CD14-positive monocyte (primary cell): Measurements from ENCODE around the gene VPS33A. TPM values are rescaled to one million over a fixed set of nuclear protein-coding genes. Genes with fewer than 3 reads are reported as not detected.
A peak's percentile ranks its signal among the peaks of the same experiment; 100 is the strongest.

Experiments
- DNase-seq, 3 donors: peaks; one replicate each; pipeline ENCODE4 v3.0.0-alpha.2; 2011 to 2022
- H2AFZ ChIP-seq: 2 replicates; pipeline ENCODE4 v1.6.0; 2012; ENCODE audit warnings: mild to moderate bottlenecking, low read depth, low read length, inconsistent platforms; ENCODE audit not compliant: insufficient read depth, poor library complexity, severe bottlenecking
- H3K27ac ChIP-seq, 2 donors: 1 replicate in 1 of 2; 2 replicates in 1 of 2; pipeline ENCODE4 v1.5.1; 2012 to 2013; ENCODE audit warnings: low read length in 2 of 2, control low read depth in 1 of 2, inconsistent platforms in 1 of 2, low read depth in 1 of 2, mild to moderate bottlenecking in 1 of 2
- H3K27me3 ChIP-seq, 2 donors: one replicate each; pipeline versions ENCODE4 v1.6.0 to v1.6.1; 2011 to 2013; ENCODE audit warnings: low read length in 2 of 2; ENCODE audit not compliant: control insufficient read depth in 2 of 2, insufficient read depth in 2 of 2
- H3K36me3 ChIP-seq, 2 donors: replicated peaks in 1 of 2; 1 replicate in 1 of 2; 2 replicates in 1 of 2; pipeline versions ENCODE4 v1.5.1 to v1.6.1; 2012 to 2013; ENCODE audit warnings: low read length in 2 of 2, control low read depth in 1 of 2, inconsistent platforms in 1 of 2, mild to moderate bottlenecking in 1 of 2; ENCODE audit not compliant: insufficient read depth in 2 of 2, control insufficient read depth in 1 of 2
- H3K4me1 ChIP-seq, 2 donors: 1 replicate in 1 of 2; 2 replicates in 1 of 2; pipeline versions ENCODE4 v1.5.1 to v1.6.1; 2012 to 2013; ENCODE audit warnings: low read length in 2 of 2, control low read depth in 1 of 2, inconsistent platforms in 1 of 2, mild to moderate bottlenecking in 1 of 2, moderate library complexity in 1 of 2; ENCODE audit not compliant: insufficient read depth in 2 of 2, control insufficient read depth in 1 of 2
- H3K4me2 ChIP-seq: replicated peaks from 2 replicates; pipeline ENCODE3; 2012; ENCODE audit warnings: low read length, moderate library complexity, mild to moderate bottlenecking; ENCODE audit not compliant: poor library complexity, severe bottlenecking; ENCODE audit errors: extremely low read depth
- H3K4me3 ChIP-seq, 3 experiments: fragments of 200-600 bp in 1 of 3; sonication (generic) in 1 of 3; replicated peaks in 1 of 3; 1 replicate in 2 of 3; 2 replicates in 1 of 3; pipeline ENCODE4 v1.5.1; 2011 to 2013; ENCODE audit warnings: low read length in 3 of 3, mild to moderate bottlenecking in 3 of 3, control low read depth in 2 of 3, low read depth in 2 of 3, inconsistent platforms in 1 of 3, moderate library complexity in 1 of 3
- H3K79me2 ChIP-seq: 2 replicates; pipeline ENCODE4 v1.6.0; 2012; ENCODE audit warnings: mild to moderate bottlenecking, control low read depth, inconsistent platforms, low read length, moderate library complexity; ENCODE audit not compliant: insufficient read depth
- H3K9ac ChIP-seq: 2 replicates; pipeline ENCODE4 v1.6.0; 2017; ENCODE audit warnings: low read length, mild to moderate bottlenecking; ENCODE audit not compliant: insufficient read depth, poor library complexity, severe bottlenecking
- H3K9me3 ChIP-seq, 2 donors: replicated peaks in 1 of 2; 1 replicate in 1 of 2; 2 replicates in 1 of 2; pipeline versions ENCODE4 v1.5.1 to v1.6.1; 2012 to 2013; ENCODE audit warnings: low read length in 2 of 2, control low read depth in 1 of 2; ENCODE audit not compliant: control insufficient read depth in 1 of 2, insufficient read depth in 1 of 2
- H4K20me1 ChIP-seq: 2 replicates; pipeline ENCODE4 v1.6.0; 2012; ENCODE audit warnings: mild to moderate bottlenecking, low read length, control low read depth, moderate library complexity; ENCODE audit not compliant: insufficient read depth
- H3K27ac Mint-ChIP-seq, 7 donors: one replicate each; pipeline ENCODE4 v1.8.0; 2020; ENCODE audit warnings: mild to moderate bottlenecking in 7 of 7, mixed read lengths in 7 of 7, moderate library complexity in 6 of 7, inconsistent platforms in 2 of 7
- H3K27me3 Mint-ChIP-seq, 3 donors: one replicate each; pipeline ENCODE4 v1.8.0; 2021 to 2022; ENCODE audit warnings: low read depth in 3 of 3, mild to moderate bottlenecking in 3 of 3, mixed read lengths in 3 of 3, moderate library complexity in 3 of 3, inconsistent platforms in 1 of 3
- H3K36me3 Mint-ChIP-seq, 2 donors: one replicate each; pipeline ENCODE4 v1.8.0; 2020; ENCODE audit warnings: mixed read lengths in 2 of 2, inconsistent platforms in 1 of 2, mild to moderate bottlenecking in 1 of 2
- H3K4me1 Mint-ChIP-seq: one replicate; pipeline ENCODE4 v1.8.0; 2020; ENCODE audit warnings: mild to moderate bottlenecking, mixed read lengths
- H3K4me3 Mint-ChIP-seq, 2 donors: one replicate each; pipeline ENCODE4 v1.8.0; 2020; ENCODE audit warnings: mild to moderate bottlenecking in 2 of 2, mixed read lengths in 2 of 2, moderate library complexity in 1 of 2
- H3K9me3 Mint-ChIP-seq, 7 donors: one replicate each; pipeline ENCODE4 v1.8.0; 2020 to 2022; ENCODE audit warnings: mixed read lengths in 7 of 7, mild to moderate bottlenecking in 6 of 7, moderate library complexity in 6 of 7, inconsistent platforms in 2 of 7
- WGBS: methylation state at CpG from one replicate; pipeline ENCODE4 v1.1.5; 2013; ENCODE audit warnings: missing lambda C conversion rate; ENCODE audit not compliant: insufficient coverage; 5-methylcytosine and 5-hydroxymethylcytosine counted together
- intact Hi-C, 2 donors: fragments of 100-400 bp; cut with micrococcal nuclease; formaldehyde crosslinking; loops; one replicate each; pipeline versions ENCODE4 v1.15.0 to v1.15.1; 2023
- polyA plus RNA-seq, 3 donors: library from polyadenylated mRNA; depleted of rRNA in 1 of 3; unstranded in 2 of 3; stranded (reverse) in 1 of 3; fragments of 300-500 nt in 2 of 3; fragments of >200 nt in 1 of 3; fragmentation: Illumina TruSeq in 2 of 3; gene quantifications; 1 replicate in 2 of 3; 2 replicates in 1 of 3; pipeline ENCODE4 v1.2.3, GENCODE V29; 2012 to 2021
- TF ChIP-seq, protein P1 (sequence below): fragments of 200-600 bp; IDR thresholded peaks from one replicate; pipeline ENCODE4 v1.8.0; 2022; ENCODE audit warnings: antibody characterized with exemption, mild to moderate bottlenecking

Gene VPS33A
- polyA plus RNA-seq, 3 donors: 15.3 to 33.1 (median 32.9) TPM

DNA sequence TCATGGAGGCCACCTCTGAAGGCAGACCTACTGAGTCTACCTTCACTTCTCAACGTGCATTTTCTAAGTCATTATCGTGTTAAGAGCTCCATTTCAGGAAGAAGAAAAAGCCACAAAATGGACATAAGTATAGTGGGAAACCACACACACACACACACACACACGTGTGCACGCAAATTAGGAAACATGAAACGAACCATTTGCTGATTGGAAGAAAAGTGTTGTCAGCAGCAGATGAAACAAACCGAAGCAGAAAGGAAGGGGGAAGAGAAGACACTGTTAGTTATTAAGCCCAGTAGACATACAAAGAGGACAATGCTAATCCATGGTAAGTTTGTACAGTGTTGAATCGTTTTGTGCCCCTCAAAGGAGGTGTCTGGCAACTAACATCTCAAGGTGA lies 9.9 kb upstream of the VPS33A start:
- Mint-ChIP-seq H3K4me3 (no peak overlapping the region), H3K36me3 (peaks cover 64 to 86% of the 10 kb centered on the region in 2 donors), H3K9me3 (no peaks in the 10 kb centered on the region), H3K27ac (no peak overlapping the region), H3K4me1 (peaks cover 3% of the 10 kb centered on the region), H3K27me3 (peaks cover 0 to 3% (median 0%) of the 10 kb centered on the region in 3 donors)
- peak in 1 of 3 donors; percentile 12 for DNase-seq
- WGBS: 62% methylated on average over 2 of the region's 7 CpGs
- Histone ChIP-seq H3K79me2 (no peaks in the 10 kb centered on the region), H3K9ac (no peak overlapping the region), H3K4me1 (no peaks in the 10 kb centered on the region), H4K20me1 (no peaks in the 10 kb centered on the region), H3K27ac (no peak overlapping the region), H3K4me3 (no peak overlapping the region), H3K9me3 (no peaks in the 10 kb centered on the region), H3K36me3 (peaks cover 58 to 89% of the 10 kb centered on the region in 2 donors), H2AFZ (no peak overlapping the region), H3K27me3 (no peaks in the 10 kb centered on the region), H3K4me2 (no peak overlapping the region)
- intact Hi-C loops: no loop called here
- TF ChIP-seq, protein P1, sequence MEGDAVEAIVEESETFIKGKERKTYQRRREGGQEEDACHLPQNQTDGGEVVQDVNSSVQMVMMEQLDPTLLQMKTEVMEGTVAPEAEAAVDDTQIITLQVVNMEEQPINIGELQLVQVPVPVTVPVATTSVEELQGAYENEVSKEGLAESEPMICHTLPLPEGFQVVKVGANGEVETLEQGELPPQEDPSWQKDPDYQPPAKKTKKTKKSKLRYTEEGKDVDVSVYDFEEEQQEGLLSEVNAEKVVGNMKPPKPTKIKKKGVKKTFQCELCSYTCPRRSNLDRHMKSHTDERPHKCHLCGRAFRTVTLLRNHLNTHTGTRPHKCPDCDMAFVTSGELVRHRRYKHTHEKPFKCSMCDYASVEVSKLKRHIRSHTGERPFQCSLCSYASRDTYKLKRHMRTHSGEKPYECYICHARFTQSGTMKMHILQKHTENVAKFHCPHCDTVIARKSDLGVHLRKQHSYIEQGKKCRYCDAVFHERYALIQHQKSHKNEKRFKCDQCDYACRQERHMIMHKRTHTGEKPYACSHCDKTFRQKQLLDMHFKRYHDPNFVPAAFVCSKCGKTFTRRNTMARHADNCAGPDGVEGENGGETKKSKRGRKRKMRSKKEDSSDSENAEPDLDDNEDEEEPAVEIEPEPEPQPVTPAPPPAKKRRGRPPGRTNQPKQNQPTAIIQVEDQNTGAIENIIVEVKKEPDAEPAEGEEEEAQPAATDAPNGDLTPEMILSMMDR: no peak

DNA sequence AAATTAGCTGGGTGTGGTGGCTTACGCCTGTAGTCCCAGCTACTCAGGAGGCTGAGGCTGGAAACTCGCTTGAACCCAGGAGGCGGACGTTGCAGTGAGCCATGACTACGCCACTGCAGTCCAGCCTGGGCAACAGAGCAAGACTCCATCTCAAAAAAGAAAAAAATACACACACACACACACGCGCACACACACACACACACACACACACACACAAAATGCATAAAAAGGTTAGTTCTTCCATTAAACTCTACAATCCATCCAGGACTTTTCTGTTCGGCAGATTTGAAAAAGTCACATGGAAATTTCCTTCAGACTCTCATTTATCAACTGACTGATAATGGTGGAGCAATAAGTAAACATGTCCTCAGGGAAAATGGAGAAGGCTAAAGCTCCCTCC lies 9.2 kb upstream of the VPS33A start:
- H3K4me1 ChIP-seq: no peaks in the 10 kb centered on the region
- Mint-ChIP-seq H3K4me3 (no peak overlapping the region), H3K36me3 (peaks cover 58 to 86% of the 10 kb centered on the region in 2 donors), H3K27ac (peak overlapping the region in 2 of 7 donors; percentile 37 to 48), H3K27me3 (peaks cover 0 to 3% (median 0%) of the 10 kb centered on the region in 3 donors), H3K9me3 (no peaks in the 10 kb centered on the region), H3K4me1 (peaks cover 3% of the 10 kb centered on the region)
- no peak overlapping the region for H3K9ac ChIP-seq
- intact Hi-C loops: no loop called here
- peaks cover 50 to 89% of the 10 kb centered on the region in 2 donors for H3K36me3 ChIP-seq
- no peak overlapping the region for H2AFZ ChIP-seq
- DNase-seq: no peak
- no peaks in the 10 kb centered on the region for H4K20me1 ChIP-seq
- H3K27me3 ChIP-seq: no peaks in the 10 kb centered on the region
- H3K4me2 ChIP-seq: no peak overlapping the region
- H3K79me2 ChIP-seq: no peaks in the 10 kb centered on the region
- no peak overlapping the region for H3K4me3 ChIP-seq
- TF ChIP-seq, protein P1: no peak
- 40% methylated on average over 3 of the region's 8 CpGs for WGBS
- H3K9me3 ChIP-seq: no peaks in the 10 kb centered on the region
- H3K27ac ChIP-seq: no peak overlapping the region
